H1 (cell line): ENCODE measurements around the gene DDI2.

ENCODE experiments used
- ATF3 ChIP-seq: IDR thresholded peaks from 2 replicates; pipeline ENCODE4 v1.6.1; 2011; ENCODE audit warnings: low read depth, mild to moderate bottlenecking, low read length; ENCODE audit not compliant: insufficient read depth
- CTCF ChIP-seq, 3 experiments: IDR thresholded peaks; 1 replicate in 2 of 3; 2 replicates in 1 of 3; pipeline versions ENCODE4 v1.5.1 to v1.6.1; 2011; ENCODE audit warnings: low read length in 3 of 3, mild to moderate bottlenecking in 3 of 3, inconsistent platforms in 2 of 3, low read depth in 1 of 3, moderate library complexity in 1 of 3; ENCODE audit not compliant: insufficient read depth in 1 of 3; ENCODE audit errors: control extremely low read depth in 1 of 3
- E2F6 ChIP-seq: IDR thresholded peaks from 2 replicates; pipeline ENCODE4 v1.6.1; 2012; ENCODE audit warnings: inconsistent platforms
- EGR1 ChIP-seq: IDR thresholded peaks from 2 replicates; pipeline ENCODE4 v1.6.1; 2011; ENCODE audit warnings: low read depth, low read length, borderline replicate concordance
- EZH2 ChIP-seq: fragments of 200-600 bp; sonication (generic); IDR thresholded peaks from 2 replicates; pipeline ENCODE4 v1.7.1; 2012; ENCODE audit warnings: low read depth, mild to moderate bottlenecking, moderate library complexity, low read length, inconsistent platforms; ENCODE audit not compliant: severe bottlenecking
- MAX ChIP-seq: IDR thresholded peaks from 2 replicates; pipeline ENCODE4 v1.6.1; 2012; ENCODE audit warnings: inconsistent platforms
- POLR2AphosphoS5 ChIP-seq: IDR thresholded peaks from 2 replicates; pipeline ENCODE4 v1.6.1; 2011; ENCODE audit warnings: low read depth, low read length
- TAF1 ChIP-seq: IDR thresholded peaks from 2 replicates; pipeline ENCODE4 v1.6.1; 2011; ENCODE audit warnings: mild to moderate bottlenecking, low read depth, low read length
- ZNF274 ChIP-seq: IDR thresholded peaks from 2 replicates; pipeline ENCODE4 v1.7.0; 2012; ENCODE audit warnings: low read length, borderline replicate concordance; ENCODE audit errors: extremely low read depth

- TF ChIP-seq CTCF (IDR thresholded peaks at IDR 0.05; ENCODE audit: control extremely low read depth in 1 of 3, insufficient read depth in 1 of 3, low read depth in 1 of 3, low read length in 3 of 3), result no peak
- no peak for TF ChIP-seq ATF3
- TF ChIP-seq MAX, result no peak
- no peak for TF ChIP-seq EZH2
- TF ChIP-seq ZNF274, result no peak
- no peak for TF ChIP-seq EGR1
- TF ChIP-seq TAF1, result no peak
- no peak for TF ChIP-seq E2F6
- TF ChIP-seq POLR2AphosphoS5, result no peak
Measured at GRCh38 chr1:15700508-15700907, 83.2 kb downstream of the DDI2 start.
